Mononuclear cell (primary cell): Measurements from ENCODE around the gene LRRC27. TPM values are rescaled to one million over a fixed set of nuclear protein-coding genes. Genes with fewer than 3 reads are reported as not detected.

Experiments
- H3K27me3 ChIP-seq: 2 replicates; pipeline ENCODE4 v1.6.0; 2011; ENCODE audit warnings: low read length, control low read depth; ENCODE audit not compliant: insufficient read depth
- H3K4me1 ChIP-seq: 2 replicates; pipeline ENCODE4 v1.5.1; 2011; ENCODE audit warnings: mild to moderate bottlenecking, low read length, control low read depth; ENCODE audit not compliant: insufficient read depth
- H3K4me3 ChIP-seq: 2 replicates; pipeline ENCODE4 v1.5.1; 2011; ENCODE audit warnings: mild to moderate bottlenecking, low read length, moderate library complexity
- H3K9me3 ChIP-seq: 2 replicates; pipeline ENCODE4 v1.5.1; 2011; ENCODE audit warnings: low read depth, mild to moderate bottlenecking, control low read depth, low read length
- total RNA-seq: library from RNA; depleted of rRNA; stranded (reverse); fragments of >200 nt; gene quantifications from one replicate; pipeline ENCODE4 v1.2.3, GENCODE V29; 2012

The LRRC27 gene
- total RNA-seq, 1 donor, result 1.4 TPM

DNA sequence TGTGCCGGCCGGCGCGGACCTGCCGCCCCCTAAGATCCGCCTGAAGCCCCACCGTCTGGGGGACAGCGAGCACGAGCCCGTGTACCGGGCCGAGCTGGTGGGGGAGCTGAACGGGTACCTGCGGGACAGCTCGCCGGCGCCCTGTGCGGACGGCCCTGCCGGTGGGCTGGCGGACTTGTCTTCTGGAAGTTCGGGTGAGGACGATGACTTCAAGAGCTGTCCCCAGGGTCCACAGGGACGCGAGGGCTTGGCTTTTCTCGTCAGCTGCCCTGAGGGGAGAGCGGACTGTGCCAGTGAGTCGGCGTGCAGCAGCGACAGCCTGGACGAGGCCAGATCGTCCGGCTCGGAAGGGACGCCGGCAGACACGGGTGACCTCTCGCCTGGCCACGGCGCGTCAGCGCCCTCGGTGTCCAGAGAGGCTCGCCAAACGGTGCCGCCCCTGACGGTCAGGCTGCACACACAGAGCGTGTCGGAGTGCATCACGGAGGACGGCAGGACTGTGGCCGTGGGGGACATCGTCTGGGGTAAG, 73.5 kb downstream of the LRRC27 start:
- peaks cover 46% of the 10 kb centered on the region for H3K4me1 ChIP-seq
- no peaks in the 10 kb centered on the region for H3K27me3 ChIP-seq
- no peak overlapping the region for H3K4me3 ChIP-seq
- H3K9me3 ChIP-seq, result no peaks in the 10 kb centered on the region

DNA sequence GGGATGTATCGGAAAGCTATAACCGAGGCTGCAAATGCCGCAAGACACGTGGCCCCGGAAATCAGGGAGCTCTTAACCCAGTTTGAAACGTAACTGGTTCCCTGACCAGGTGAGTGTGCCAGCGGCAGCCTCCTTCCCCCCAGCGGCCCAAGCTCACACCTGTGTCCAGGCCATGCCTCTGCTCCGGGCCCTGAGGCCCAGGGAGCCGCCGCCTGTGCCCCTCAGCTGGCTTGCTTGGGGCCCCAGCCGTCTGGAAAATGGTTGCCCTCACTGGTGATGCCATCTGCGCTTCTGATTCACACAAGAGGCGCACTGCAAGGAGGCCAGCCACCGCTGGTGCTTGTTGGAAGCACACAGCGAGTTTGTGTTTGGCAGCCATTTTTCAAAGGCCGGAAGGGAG, 74.2 kb downstream of the LRRC27 start:
- H3K4me1 ChIP-seq, result peaks cover 46% of the 10 kb centered on the region
- H3K27me3 ChIP-seq, result no peaks in the 10 kb centered on the region
- no peak overlapping the region for H3K4me3 ChIP-seq
- no peaks in the 10 kb centered on the region for H3K9me3 ChIP-seq

DNA sequence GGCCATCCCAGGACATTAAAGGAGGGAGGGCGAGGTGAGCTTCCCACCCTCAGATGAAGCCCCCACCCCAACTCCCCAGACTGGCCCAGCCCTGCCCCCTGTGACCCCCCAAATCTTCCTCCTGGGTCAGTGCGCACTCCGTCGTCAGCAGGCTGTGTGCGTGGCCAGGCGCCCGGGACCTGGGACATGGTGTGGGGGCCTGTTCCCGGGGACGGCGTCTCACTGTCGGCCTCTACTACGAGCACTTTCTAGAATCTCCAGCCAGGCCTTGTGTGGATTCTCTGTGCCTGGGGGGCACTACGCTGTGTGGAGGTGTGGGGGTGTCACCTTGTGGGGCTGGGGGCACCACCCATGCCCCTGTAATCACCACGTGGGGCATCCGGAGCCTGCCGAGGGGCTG, 74.8 kb downstream of the LRRC27 start:
- no peaks in the 10 kb centered on the region for H3K27me3 ChIP-seq
- no peaks in the 10 kb centered on the region for H3K9me3 ChIP-seq
- peaks cover 46% of the 10 kb centered on the region for H3K4me1 ChIP-seq
- H3K4me3 ChIP-seq, result no peak overlapping the region

DNA sequence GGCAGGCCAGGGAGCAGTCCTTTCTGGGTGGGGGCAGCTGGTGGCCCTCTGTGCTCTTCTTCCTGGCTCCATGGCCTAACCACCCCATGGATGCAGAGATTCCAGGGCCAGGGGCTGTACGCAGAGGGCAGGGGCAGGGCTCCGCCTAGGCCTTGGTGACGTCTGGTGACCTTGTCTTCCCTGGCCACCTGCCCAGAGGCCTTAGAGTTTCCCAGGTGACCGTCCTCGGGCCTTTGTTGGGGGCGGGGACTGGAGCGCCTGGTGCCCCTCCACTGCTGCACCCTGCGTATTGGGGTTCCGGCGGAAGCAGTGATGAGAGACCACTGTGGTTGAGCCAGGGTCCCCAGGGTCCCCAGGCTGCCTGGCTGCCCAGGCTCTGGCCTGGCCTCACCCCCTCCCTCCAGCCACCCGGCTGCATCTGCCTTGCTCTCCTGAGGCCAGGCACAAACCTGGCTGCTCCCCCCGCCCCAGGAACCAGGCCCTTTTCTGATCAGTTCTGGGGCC, 75.3 kb downstream of the LRRC27 start:
- H3K9me3 ChIP-seq, result no peaks in the 10 kb centered on the region
- H3K27me3 ChIP-seq, result no peaks in the 10 kb centered on the region
- peaks cover 46% of the 10 kb centered on the region for H3K4me1 ChIP-seq
- no peak overlapping the region for H3K4me3 ChIP-seq

DNA sequence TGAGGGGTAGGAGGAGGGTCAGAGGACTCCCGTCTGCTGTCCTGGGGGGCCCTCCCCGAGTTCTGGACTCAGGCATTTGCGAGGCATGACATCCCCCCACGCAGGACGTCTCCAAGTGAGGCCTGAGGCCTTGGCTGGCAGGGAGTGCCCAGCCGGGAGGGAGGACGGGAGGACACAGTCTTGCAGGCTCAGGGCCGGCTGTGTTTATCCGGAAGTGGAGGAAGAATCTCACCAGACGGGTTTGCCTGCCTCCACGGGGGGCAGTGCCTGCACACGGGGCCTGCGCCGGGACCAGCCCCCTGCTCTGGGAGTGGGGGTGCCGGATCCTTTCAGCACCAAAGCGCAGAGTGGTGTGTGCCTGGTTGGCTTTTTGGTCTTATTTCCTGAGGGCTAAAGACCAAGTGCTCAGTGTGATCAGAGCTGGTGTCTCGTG, 75.9 kb downstream of the LRRC27 start:
- no peak overlapping the region for H3K4me3 ChIP-seq
- no peaks in the 10 kb centered on the region for H3K9me3 ChIP-seq
- H3K27me3 ChIP-seq, result no peaks in the 10 kb centered on the region
- H3K4me1 ChIP-seq, result peaks cover 50% of the 10 kb centered on the region

DNA sequence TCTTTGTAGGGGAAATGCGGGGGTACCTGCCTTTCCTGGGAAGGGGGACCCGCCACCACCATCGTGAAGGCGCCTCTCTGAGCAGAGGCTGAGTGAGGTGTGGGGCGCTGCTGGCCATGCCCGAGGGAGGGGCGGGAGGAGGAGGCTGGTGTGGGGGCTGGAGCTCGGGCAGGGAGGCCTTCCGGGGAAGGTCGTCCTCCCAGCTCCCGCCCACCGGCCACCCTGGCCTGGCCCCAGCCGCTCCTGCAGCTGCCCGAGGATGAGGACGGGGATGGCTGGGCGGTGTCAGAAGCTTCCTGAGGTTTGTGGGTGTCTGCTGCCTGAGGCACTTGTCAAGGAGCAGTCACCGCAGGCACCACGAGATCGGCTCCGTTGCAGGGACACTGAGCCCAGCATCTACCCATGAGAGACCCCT, 76.4 kb downstream of the LRRC27 start:
- H3K4me1 ChIP-seq, result peaks cover 55% of the 10 kb centered on the region
- no peak overlapping the region for H3K4me3 ChIP-seq
- no peaks in the 10 kb centered on the region for H3K27me3 ChIP-seq
- H3K9me3 ChIP-seq, result no peaks in the 10 kb centered on the region

DNA sequence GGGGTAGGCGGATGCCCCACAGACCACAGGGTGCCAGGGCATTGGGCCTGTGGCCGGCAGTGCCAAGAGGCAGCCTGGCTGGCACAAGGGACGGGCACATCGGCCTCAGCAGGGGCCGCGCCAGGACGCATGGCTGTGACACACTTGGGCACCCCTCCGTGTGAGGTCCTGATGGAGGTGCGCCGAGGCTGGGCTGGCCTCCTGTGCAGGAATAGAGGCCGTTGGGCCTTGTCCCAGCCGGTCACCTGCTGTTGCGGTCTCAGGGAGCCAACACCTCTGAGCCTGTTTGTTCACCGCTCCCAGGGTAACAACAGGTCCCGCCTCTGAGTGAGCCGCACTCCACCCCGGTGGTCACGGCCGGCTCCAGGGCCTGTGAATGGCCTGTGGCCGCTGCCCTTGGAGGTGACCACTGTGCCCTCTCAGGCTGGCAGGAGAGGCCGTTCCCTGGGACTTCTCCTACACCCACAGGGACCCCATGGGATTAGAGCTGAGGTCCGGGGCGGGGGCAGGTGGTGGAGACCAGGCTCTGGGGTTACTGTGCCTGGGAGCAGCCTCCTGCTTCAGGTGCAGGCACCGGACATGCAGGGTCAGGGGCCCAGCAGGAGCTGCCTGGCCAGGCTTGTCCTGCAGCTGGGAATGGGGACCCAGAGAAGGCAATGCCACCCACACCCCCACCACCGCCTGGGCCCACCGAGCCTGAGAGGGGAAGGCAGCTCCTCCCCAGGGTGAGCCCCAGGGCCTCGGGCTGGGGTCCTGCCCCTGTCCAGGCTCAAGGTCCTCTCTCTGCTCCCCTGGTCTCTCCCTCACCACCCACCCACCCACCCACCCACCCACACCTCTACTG, 77.1 kb downstream of the LRRC27 start:
- no peak overlapping the region for H3K4me3 ChIP-seq
- no peaks in the 10 kb centered on the region for H3K9me3 ChIP-seq
- no peaks in the 10 kb centered on the region for H3K27me3 ChIP-seq
- H3K4me1 ChIP-seq, result peaks cover 57% of the 10 kb centered on the region

DNA sequence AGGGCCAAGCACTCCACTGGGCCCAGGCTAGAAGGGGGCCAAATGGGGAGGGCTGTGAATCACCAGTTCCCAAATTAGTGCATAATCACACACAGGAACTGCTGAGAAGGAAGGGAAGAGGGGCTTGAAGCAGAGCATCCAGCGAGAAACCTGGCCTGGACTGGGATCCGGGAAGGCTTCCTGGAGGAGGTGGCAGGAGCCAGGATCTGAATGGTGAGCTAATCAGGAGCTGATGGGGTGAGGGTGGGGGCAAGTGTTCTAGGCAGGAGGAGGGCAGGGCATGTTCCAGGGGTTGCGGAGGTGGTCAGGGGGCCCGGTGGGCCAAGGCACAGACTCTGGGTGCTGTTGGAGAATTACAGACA, 77.7 kb downstream of the LRRC27 start:
- Histone ChIP-seq H3K4me1 (peaks cover 57% of the 10 kb centered on the region), H3K4me3 (no peak overlapping the region), H3K27me3 (no peaks in the 10 kb centered on the region), H3K9me3 (no peaks in the 10 kb centered on the region)

DNA sequence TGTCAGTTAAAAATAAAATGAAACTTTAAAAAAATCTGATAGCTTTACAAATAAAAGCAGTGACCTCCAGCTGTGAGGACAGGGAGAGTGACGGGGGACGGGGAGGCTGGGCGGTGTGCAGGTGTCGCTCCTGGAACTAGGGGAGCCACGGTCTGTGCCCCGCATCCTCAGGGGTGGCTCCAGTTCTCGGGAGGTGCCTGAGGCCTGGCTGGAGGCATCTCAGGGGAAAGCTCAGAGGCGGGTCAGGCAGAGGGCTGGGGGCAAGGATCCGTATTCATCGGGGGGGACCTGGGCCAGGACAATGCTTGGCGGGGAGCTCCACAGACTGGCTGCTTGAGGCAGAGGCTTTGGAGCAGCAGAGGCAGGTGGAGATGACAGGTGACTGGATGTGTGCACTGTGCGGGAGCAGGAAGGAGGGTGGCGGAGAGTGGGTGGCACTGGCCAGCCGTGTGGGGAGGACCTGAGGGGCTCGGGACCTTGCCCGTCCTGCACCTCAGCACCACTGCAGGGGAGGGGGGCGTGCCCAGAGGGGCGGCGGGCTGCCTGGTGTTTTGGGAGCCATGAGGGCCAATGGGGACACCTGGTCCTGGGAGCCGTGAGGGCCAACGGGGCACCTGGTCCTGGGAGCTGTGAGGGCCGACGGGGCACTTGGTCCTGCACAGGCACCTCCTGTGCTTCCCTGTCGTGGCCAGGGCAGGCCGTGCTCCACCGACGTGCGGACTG, 78.2 kb downstream of the LRRC27 start:
- no peaks in the 10 kb centered on the region for H3K9me3 ChIP-seq
- H3K4me1 ChIP-seq, result peaks cover 57% of the 10 kb centered on the region
- H3K27me3 ChIP-seq, result no peaks in the 10 kb centered on the region
- no peak overlapping the region for H3K4me3 ChIP-seq

DNA sequence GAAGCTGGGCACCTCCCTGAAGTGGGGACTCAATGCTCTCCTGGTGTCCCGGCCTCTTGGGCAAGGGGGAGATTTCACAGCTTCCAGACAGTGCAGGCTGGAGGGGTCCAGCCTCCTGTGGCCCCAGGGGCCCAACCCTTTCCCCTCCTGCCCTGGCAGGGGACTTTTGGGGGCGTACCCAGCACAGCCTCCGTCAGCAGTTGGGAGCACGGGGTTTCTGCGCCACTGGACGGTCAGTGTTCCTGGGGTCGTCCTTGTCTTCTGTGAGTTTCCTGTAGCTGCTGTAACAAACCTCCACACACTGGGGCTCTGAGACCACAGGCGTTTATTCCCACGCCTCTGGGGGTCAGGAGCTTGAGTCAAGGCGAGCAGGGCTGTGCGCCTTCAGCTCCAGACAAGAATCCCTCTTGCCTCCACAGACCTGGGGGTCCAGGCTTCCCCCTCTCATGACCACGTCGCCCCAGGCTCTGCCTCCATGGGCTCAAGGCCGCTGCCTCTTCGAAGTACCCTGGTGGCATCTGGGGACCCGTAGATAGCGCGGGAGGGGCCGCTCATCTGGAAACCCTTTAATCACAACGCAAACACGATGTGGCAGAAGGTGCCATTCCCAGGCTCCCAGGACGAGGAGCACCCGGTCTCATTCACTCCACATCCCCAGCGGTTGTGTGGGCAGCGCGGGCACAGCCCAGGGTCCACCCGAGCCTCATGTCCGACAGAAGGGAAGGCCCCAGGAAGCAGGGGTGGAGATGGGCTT, 79.0 kb downstream of the LRRC27 start:
- Histone ChIP-seq H3K27me3 (no peaks in the 10 kb centered on the region), H3K9me3 (no peaks in the 10 kb centered on the region), H3K4me3 (no peak overlapping the region), H3K4me1 (peaks cover 58% of the 10 kb centered on the region)

DNA sequence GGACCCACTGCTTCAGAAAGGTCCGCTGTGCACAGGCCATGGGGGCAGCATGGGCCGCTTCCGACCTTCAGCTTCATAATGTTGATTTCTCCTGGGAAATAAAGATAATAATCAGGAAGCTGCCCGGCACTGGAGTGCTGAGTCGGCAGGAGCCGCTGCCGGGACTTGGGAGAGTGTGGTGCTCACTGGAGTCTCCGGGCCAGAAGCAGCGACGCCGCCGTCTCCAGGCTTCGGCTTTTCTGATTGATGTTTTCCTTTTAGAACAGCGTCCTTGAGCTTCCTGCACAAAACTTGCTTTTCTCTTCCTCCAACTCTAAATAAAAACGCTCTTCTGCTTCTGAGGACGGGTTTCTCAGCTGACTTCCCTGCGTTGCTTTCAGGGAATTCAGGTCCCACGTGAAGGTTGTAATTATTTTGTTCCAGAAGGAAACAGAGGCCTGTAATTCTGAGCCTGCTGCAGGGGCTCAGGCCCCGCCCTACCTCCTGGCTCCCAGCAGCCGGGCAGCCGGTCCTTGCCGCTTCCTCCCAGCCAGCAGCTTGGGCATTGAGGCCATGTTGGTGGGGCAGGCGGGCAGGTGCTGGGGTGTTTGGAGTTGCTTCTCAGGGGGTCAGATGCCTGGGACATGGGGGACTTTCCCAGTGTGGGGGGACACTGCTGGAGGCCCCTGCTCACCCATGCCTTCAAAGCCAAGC, 79.7 kb downstream of the LRRC27 start:
- peaks cover 66% of the 10 kb centered on the region for H3K4me1 ChIP-seq
- H3K4me3 ChIP-seq, result no peak overlapping the region
- no peaks in the 10 kb centered on the region for H3K9me3 ChIP-seq
- H3K27me3 ChIP-seq, result no peaks in the 10 kb centered on the region

DNA sequence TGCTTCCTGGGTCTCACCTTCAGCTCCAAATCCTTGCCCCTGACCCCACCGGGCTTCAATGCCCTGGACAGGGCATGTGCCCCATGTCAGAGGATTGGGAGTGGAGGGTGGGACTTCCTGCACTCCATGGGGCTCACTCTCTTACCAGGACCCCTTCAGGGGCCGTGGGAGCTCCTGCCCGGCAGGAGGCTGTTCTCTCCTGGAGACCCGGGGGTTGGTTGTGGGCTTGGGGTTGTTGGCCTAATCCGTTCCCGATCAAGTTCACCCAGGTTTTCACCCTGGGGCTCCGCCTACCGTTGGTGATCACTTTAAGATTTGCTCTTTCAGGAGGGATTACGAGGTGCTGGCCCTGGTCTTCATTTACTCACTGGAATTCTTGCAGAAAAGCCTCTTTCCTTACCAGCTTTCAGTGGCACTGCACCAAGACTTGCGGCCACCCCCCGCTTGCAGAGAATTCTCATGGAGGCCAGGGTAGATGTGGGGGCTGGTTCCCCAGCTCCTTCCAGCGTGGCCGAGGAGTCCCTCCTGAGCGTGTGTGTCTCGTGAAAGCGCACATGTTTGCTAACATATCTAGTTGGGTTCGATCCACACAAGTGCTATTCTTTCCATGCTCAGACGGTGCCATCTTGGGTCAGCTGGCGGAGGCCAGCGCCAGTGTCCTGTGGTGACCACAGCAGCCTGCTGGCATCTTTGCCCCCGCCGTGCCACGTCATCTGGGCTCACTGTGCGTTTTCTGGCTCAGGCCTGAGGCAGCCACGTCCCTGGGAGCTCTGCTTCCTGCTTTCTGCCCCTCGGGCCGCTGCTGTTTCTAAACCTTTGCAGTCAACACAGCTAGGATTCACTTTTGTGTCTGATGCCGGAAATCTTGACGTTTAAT, 80.6 kb downstream of the LRRC27 start:
- no peaks in the 10 kb centered on the region for H3K9me3 ChIP-seq
- H3K27me3 ChIP-seq, result no peaks in the 10 kb centered on the region
- H3K4me1 ChIP-seq, result peaks cover 68% of the 10 kb centered on the region
- no peak overlapping the region for H3K4me3 ChIP-seq

DNA sequence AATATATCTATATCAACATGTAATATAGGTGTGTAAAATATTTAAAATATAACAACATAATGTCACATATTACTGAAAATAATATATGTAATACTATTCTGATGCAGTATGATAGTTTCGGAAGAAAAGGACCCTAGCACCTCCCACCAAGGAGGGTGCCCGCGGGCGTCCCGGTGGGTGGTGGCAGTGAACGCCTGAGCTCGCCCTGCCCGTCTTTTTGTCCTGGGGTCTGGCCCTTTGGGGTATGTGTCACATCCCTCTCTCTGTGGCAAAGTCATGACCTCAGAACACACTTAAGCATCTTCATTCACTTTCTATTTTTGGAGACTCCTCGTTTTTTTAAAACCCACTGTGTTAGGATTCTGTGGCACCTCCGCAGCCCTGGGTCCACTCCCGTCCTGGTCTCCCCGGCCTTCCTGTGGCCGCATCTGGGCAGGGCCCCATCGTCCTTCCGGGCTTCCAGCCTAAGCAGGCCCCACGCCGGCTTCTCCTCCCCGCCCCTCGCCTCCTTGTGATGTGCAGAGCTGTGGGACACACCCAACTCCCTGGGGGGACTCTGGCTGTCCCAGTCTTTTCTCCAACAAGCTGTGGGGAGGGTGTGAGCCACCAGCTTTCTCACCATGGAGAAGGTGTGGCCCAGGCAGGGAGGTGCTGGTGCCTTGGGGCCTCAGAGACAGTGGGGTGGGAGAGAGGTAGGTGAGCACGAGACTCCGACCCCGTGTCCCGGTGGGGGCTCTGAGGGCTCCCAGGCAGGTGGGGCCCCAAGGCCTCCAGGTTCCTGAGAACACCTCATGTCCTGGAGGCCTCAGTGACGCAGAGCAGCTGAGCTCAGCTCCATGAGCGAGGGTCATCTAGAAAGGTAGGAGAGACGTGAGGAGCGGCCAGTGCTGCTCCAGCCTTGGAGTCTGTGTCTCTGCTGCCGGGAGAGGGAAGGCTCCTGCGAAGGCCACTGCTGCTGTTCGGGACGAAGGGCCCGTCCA, 81.5 kb downstream of the LRRC27 start:
- Histone ChIP-seq H3K4me1 (peaks cover 68% of the 10 kb centered on the region), H3K9me3 (no peaks in the 10 kb centered on the region), H3K27me3 (no peaks in the 10 kb centered on the region), H3K4me3 (no peak overlapping the region)
